ENCODE results near the gene PHACTR1.

PHACTR1 gene

GRCh38 chr6:12804952-12805645 is 88.5 kb downstream of the PHACTR1 start:
- DNase-seq = no peak

- DNase-seq = no peak
These were observed 89.6 kb downstream of the PHACTR1 start for GRCh38 chr6:12806136-12806535.

GRCh38 chr6:12806796-12807195 is 90.2 kb downstream of the PHACTR1 start:
- no peak for DNase-seq

GRCh38 chr6:12811519-12811918 is 95.0 kb downstream of the PHACTR1 start:
- no peak for DNase-seq

DNA sequence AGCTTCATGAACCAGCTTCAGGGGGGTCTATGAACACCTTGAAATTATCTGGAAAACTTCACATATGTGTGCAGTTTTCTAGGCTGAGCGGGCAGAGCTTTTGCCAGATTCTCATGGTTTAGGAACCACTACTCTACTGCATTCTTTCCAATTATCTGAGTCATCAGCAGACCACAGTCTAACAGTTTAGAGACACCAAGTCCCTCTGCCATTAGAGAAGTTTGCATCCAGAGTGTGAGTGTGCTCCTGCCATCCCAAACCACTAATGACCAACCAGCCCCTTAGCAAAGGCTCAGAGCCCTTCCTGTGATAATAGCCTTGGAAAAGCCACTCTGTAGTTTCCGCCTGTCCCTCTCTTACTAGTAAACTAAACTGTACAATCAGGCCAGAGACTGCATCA is 96.8 kb downstream of the PHACTR1 start:
- no peak for DNase-seq

GRCh38 chr6:12814015-12814414 is 97.4 kb downstream of the PHACTR1 start:
- DNase-seq = no peak

DNA sequence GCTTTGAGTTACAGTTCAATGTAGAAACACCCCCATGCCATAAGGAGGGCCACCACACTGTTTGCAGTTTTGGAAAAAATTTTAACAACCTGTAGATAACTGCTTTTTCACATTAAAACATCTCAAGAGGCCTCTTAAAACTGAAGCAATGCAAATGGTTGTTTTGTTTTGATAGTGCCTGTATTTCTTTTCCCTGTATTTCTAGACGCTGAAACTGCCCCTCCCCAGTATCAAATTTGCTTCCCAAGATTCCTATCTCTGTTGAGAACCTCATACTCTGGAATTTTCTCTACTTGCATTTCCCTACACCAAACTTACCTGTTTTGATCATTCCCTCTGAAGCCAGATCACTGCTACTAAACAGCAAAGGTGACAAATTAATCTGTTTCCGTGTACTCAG is 98.5 kb downstream of the PHACTR1 start:
- no peak for DNase-seq

GRCh38 chr6:12815884-12816600 is 99.5 kb downstream of the PHACTR1 start:
- no peak for DNase-seq

DNA sequence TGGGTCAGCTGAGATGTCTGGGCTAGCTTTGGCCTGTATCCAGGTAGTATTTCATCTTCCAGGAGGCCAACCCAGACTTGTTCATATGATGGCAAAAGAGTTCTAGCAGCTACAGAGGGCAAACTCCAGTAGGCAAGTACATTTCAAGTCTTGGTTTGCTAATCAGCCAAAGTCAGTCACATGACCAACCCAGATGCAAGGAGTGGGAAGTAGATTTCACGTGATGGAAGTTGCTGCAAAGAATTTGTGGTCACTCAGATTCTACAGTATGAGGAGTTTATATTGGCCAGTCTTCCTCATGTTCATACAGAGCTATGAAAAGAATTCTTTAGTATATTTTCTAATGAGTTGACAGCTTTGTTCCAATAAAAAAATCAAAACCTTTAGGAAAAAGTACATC is 101.8 kb downstream of the PHACTR1 start:
- no peak for DNase-seq

DNA sequence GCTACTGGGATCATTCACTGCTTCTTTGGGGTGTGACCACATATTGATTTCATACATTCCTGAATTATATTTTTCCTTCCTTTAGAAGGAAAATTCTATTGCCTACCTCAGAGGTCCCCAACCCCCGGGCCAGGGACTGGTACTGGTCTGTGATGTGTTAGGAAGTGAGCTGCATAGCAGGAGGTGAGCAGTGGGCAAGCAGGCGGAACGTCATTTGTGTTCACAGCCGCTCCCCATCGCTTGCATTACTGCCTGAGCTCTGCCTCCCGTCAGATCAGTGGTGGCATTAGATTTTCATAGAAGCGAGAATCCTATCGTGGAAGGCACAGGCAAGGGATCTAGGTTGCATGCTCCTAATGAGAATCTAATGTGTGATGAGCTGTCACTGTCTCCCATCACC is 107.3 kb downstream of the PHACTR1 start:
- DNase-seq = no peak

DNA sequence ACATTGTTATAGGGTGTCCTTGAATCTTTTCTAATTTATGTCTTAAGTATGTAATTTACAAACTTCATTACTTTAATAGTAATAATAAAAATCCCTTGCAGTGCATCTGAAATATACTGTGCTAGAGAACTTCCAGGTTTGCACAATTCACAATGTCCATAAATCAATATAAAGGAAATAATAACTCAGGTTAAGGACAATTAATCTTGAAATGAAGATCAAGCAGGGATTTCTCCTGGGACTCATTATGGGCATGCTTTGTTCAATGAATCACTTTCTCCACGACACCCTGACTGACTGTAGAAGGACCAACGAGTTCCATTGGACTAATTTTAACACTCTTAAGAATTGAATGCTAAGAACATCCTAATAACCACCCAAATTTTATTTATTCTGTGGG is 110.0 kb downstream of the PHACTR1 start:
- DNase-seq = no peak

GRCh38 chr6:12827921-12828320 is 111.4 kb downstream of the PHACTR1 start:
- DNase-seq = no peak

GRCh38 chr6:12832226-12832735 is 115.7 kb downstream of the PHACTR1 start:
- no peak for DNase-seq

DNA sequence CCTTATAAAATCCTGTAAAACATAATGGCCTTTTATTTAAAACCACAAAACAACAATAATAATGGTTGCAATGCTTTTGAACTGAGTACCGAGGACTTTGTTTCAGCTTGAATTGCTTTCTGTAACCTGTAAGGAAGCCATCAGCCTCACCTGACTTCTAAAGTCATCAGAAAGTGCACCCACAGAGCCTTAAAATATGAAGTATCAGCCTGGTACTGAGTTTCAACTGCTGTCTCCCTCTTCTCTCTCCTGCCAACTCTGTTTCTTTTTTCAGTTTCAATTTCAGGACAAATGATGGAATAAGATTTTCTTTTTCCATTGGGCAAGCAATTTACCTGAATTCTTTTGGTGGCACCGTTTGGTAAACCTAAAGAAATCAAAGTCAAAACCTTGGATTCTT is 119.4 kb downstream of the PHACTR1 start:
- DNase-seq = no peak

DNA sequence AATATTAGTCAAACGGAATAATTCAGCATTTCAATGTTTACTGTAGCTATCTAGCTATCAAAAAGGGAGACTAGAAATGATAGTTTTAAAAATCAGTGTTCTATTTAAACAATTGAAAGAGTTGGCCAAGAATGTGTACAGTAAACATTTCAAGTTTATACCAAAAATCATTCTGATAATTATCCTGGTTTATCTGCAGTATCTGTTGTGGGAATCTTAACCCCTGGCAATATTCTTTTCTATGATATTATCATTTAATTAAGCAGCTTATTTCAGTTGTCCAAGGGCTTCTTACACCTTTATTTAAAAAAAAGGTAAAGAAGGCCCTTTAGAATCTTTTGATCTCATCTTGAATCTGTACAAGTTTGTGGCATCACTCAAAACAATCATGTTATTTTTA is 125.1 kb downstream of the PHACTR1 start:
- no peak for DNase-seq

DNA sequence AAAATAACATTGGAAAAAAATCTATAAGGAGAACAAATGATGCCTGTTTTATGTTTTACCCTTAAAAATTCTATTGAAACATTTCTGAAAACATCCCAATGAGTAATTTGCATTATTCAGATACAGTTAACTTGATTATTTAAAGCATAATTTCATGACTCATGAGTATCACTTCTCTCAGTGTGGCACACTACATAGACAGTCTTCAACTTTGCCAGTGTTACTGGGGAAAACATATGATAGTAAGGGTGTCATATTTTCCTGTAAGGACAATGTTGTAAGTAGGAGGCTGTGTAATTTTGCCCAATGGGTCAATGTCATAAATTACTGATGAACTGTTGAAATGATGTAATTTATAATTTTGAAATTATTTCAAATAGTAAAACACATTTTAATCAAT is 125.5 kb downstream of the PHACTR1 start:
- DNase-seq = no peak

GRCh38 chr6:12842658-12843057 is 126.1 kb downstream of the PHACTR1 start:
- no peak for DNase-seq

- no peak for DNase-seq
These were observed 128.0 kb downstream of the PHACTR1 start for GRCh38 chr6:12844284-12845223.

DNA sequence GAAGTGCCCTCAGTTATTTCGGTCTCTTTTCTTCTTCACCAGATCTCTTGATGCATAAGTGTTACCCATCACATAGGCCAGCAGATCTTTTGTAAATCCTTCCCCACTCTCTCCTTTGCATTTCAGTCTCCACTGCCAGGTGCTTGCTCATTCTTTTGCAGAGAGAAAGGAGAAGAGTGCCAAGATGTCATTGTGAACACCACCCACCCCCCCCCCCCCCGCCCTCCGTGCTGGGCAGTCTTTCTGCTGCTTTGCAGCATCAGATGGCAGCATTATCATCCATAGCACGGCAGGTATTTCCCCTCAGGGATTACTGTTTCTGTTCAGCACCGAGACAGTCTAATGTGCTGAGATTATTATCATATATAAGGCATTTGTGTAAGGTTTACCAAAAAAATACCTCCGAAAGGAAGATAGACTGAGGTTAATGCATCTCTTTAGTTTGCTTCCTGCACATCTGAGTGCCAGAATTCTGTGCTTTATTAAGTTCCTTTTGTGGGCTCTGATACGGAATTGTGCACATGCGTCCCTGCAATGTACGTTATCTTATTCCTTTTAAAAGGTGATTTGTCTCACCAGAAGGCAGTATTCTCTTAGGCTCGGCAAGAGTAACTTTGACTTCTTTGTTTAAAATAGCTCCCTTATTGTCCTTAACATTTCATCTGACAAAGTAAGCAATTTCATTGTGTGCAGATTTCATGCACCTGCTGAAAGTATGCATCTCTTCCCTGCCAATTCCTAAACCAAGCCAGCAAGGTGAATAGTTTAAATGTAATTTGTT is 128.8 kb downstream of the PHACTR1 start:
- no peak for DNase-seq

- no peak for DNase-seq
These were observed 132.6 kb downstream of the PHACTR1 start for GRCh38 chr6:12848964-12849808.

DNA sequence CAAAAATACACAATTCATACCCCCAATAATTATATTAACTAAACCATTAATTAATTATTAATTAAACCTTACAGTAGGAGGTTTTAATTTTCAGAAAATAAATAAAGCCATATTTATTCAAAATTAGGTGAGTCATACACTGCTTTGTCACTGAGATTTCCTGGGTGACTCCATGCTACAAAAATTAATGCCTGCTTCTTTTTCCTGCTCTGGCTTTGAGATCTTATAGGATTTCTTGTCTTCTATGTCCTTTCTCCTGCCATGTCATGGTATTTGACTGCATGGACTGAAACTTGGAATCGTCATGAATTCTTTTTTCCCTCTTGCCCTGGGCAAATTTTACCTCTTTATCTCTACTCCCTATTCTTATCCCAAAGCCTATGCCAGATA is 133.2 kb downstream of the PHACTR1 start:
- no peak for DNase-seq
